Measurements from ENCODE around the gene ACO1. TPM values are rescaled to one million over a fixed set of nuclear protein-coding genes. Genes with fewer than 3 reads are reported as not detected.

The ACO1 gene
- total RNA-seq, 1 donor from 2014 or later: 22.7 TPM

DNA sequence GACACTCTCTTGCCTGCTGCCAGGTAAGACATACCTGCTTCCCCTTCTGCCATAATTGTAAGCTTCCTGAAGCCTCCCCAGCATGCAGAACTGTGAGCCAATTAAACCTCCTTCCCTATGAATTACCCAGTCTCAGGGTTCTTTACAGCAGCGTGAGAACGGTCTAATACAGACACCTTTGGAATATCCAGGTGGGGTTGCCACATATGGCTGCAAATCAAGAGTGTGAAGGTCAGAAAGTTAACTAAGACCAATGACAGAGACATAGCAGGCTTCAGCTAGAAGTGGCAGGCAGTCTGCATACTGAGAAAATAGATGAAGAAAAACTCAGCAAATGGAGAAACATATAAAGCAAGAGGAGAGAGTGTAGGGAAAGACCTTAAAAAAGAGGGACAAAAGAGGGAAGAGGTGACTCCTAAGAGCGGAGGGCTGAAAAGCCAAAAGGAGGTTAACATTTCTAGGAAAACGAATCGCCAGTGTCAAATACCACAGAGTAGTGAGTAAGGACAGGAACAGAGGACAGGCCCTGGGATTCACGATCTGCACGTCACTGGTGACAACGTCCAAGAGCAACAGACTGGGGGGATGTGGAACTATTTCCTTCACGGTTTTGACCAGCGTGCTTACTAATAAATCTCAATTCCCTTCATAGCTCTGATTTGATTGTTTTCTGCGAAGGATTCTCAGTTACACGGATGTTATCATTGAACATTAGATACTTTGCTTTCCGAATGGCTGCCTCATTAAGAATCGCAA, 1.7 kb upstream of the ACO1 start:
- DNase-seq: no peak

GRCh38 chr9:32384002-32384363, 460 bp upstream of the ACO1 start:
- DNase-seq: no peak

- peak; percentile 51 for DNase-seq
These were observed 875 bp downstream of the ACO1 start for GRCh38 chr9:32385152-32385884.

GRCh38 chr9:32385885-32386283, 1.4 kb downstream of the ACO1 start:
- DNase-seq: no peak

DNA sequence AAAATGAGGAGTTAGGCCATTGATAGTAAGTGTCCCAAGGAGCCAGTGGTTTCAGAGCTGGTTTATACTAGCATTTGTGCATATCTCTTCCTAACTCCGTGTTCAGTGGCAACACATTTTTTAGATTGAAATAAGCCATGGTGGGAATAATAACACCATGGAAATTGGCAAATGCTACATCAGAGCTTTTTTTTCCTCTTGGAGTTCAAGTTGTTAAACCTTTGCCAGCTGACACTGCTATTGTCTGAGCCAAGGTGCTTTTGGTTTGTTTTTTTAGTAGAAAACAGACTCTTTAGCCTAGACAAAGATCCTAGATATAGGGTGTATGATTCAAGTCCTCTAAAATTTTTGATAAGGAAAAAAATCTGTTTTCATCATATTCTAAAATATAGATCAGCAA, 2.8 kb downstream of the ACO1 start:
- DNase-seq: no peak

DNA sequence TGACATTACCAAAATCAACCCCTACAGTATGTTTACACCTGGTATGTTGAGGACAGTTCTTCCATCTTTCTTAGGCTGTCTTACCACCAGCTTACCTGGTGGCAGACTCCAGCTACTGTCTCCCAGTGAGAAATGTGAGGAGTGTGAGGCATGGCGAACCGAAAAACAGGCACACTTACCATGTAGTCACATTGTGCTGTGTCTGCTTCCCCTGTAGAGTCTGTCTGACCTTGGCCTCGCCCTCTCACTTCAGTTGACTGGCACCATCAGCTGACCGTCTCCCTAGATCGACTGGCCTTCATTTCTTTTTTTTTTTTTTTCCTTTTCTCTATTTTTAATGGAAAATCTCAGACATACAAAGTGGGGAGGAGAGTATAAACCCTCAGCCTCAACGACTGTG, 4.9 kb downstream of the ACO1 start:
- DNase-seq: no peak

GRCh38 chr9:32393911-32394310, 9.5 kb downstream of the ACO1 start:
- DNase-seq: no peak

- no peak for DNase-seq
These were observed 10.1 kb downstream of the ACO1 start for GRCh38 chr9:32394381-32395049.

- peak; percentile 11 for DNase-seq
These were observed 11.2 kb downstream of the ACO1 start for GRCh38 chr9:32395510-32396216.

- DNase-seq: no peak
These were observed 13.8 kb downstream of the ACO1 start for GRCh38 chr9:32398207-32398606.

DNA sequence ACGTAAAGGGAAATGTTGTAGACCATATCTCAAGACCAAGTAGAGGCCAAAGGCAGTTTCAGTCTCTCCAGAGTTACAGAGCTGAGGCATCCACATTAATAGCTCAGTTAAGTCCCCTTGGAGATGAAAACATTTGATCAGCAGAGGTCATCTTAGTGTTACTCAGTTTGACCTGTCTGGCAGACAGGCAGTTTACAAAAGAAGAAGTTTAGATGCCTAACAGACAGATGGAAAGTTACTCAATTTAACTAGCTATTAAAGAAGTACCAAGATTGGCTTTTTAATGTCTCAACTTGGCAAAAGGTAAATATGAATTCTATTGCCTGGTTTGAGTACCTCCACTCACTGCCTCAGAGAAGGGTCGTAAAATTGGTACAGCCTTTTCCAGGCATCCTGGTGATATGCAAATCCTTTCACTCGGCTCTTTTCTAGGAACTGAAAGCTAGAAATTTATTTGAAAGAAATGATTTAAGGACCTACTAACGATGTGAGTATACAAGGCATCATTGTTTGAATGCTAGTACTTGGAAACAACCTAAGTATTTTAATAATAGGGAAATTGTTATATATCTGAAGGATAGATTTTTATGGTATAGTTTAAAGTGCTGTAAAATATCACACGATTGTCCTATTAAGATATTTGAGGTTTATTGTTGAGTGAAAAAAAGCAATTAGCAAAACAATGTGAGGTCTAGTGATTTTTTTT, 14.8 kb downstream of the ACO1 start:
- no peak for DNase-seq

GRCh38 chr9:32401488-32401887, 17.0 kb downstream of the ACO1 start:
- no peak for DNase-seq

GRCh38 chr9:32403567-32404260, 19.3 kb downstream of the ACO1 start:
- DNase-seq: no peak

DNA sequence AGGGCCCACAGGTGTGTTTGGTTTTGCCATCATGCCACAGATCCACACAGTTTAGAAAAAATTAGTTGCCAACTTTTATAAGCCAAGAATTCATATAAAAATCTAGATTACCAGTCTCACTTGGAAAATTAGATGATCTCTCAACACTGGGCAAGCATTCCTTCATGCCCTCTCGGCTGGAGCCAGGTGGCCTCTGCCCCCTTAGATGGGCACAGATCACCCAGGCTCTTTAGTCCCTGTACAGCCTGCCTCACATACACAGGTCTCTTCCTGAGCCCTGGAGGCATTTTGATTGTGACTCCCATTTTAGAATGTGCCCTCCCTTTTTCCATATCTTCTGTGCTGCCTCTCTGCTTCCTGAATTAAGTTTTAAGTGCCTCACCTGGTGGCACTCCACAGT, 20.0 kb downstream of the ACO1 start:
- no peak for DNase-seq

- DNase-seq: no peak
These were observed 20.4 kb downstream of the ACO1 start for GRCh38 chr9:32404856-32405255.

- DNase-seq: no peak
These were observed 21.1 kb downstream of the ACO1 start for GRCh38 chr9:32405506-32405905.

DNA sequence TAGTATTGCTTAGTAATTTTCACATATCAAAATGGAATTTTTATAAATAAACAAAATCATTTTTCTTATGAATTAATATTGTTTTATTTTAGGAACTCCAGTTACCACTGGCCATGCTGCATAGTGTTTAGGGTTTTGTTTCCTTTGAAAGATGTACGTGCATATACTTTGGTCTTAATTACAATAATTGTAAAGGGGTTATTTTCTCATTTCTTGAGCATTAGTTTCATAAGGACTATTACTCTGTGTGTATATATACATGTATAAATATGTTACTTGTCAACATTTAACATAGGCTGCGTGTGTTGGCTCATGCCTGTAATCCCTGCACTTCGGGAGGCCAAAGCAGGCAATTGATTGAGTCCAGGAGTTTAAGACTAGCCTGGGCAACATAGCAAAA, 21.6 kb downstream of the ACO1 start:
- no peak for DNase-seq

DNA sequence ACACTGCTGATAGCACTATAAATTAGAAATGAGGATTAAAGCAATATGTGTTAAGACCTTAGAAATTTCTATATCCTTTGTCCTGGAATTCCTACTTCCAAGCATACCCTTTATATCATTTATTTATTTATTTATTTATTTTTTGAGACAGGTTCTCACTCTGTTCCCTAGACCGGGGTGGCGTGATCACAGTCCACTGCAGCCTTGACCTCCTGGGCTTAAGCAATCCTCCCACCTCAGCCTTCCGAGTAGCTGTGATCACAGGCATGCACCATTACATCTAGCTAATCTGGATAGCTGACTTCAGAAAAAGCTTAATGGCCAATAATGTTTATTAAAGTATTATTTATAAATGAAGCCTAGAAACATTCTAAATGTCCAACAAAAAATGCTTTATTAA, 27.3 kb downstream of the ACO1 start:
- no peak for DNase-seq

GRCh38 chr9:32412440-32412839, 28.0 kb downstream of the ACO1 start:
- DNase-seq: no peak

- DNase-seq: no peak
These were observed 29.0 kb downstream of the ACO1 start for GRCh38 chr9:32413424-32413823.

GRCh38 chr9:32414856-32415255, 30.4 kb downstream of the ACO1 start:
- no peak for DNase-seq

DNA sequence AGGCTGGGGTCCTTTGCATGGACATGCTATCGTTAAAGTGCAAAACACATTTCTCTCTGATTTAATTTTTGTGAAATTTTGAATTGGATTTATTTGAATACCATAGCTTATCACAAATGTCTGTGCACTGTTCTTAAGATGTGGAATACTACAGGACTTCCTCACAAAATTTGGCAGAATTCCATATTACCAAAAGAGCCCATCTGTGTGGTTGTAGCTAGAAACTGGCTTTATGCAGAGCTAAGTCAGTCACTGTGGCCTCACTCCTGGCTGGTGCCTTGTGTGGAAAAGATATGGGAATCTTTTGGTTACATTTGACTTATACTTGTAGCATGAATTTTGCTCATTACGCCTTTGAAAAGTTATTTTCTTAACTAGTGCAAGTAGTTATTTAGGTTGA, 35.5 kb downstream of the ACO1 start:
- no peak for DNase-seq
